ENCODE data around the gene PKP2.

The PKP2 gene

GRCh38 chr12:32743264-32743663 is 153.3 kb downstream of the PKP2 start:
- no peak for DNase-seq

DNA sequence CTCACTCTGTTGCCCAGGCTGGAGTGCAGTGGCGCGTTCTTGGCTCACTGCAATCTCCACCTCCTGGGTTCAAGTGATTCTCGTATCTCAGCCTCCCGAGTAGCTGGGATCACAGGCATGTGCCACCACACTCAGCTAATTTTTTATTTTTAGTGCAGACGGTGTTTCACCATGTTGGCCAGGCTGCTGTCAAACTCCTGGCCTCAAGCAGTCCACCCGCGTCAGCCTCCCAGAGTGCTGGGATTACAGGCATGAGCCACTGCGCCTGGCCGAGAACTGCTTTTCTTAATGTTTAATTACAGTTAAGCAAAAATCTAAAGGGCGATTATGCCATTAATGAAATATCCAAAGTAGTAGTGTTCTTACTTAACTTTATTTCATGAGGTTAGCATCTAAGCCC is 154.4 kb downstream of the PKP2 start:
- DNase-seq, result no peak
